Stimulated activated CD4-positive, alpha-beta T cell treated with anti-CD3 and anti-CD28 coated beads, TNF-alpha, amount 100 ng/mL, for 24 hours (primary cell): ENCODE measurements around the gene SLC30A1.
"Not testable (repeated sequence)": the region's sequence is repeated elsewhere in the genome, so short reads cannot be mapped to it uniquely, and the experiment has no call there.

Experiments
- DNase-seq, 3 experiments: peaks; one replicate each; pipeline ENCODE4 v3.0.0-alpha.2; 2020; ENCODE audit warnings: low read depth in 3 of 3

SLC30A1 gene

GRCh38 chr1:211583011-211583992 is 4.3 kb upstream of the SLC30A1 start:
- DNase-seq, result no peak

- no peak for DNase-seq
Measured at GRCh38 chr1:211581526-211581925, 2.6 kb upstream of the SLC30A1 start.

- DNase-seq, result no peak
Measured at GRCh38 chr1:211580303-211580687, 1.3 kb upstream of the SLC30A1 start.

- DNase-seq, result no peak
Measured at GRCh38 chr1:211579440-211580302, 710 bp upstream of the SLC30A1 start.

GRCh38 chr1:211577819-211578639 is 932 bp downstream of the SLC30A1 start:
- DNase-seq, result peak; percentile 45 to 70 (median 56)

- DNase-seq, result no peak
Measured at GRCh38 chr1:211577277-211577818, 1.6 kb downstream of the SLC30A1 start.

- DNase-seq, result no peak
Measured at GRCh38 chr1:211576717-211577116, 2.2 kb downstream of the SLC30A1 start.

GRCh38 chr1:211574705-211575104 is 4.3 kb downstream of the SLC30A1 start:
- no peak for DNase-seq

GRCh38 chr1:211571998-211572397 is 7.0 kb downstream of the SLC30A1 start:
- no peak for DNase-seq

GRCh38 chr1:211570378-211570777 is 8.6 kb downstream of the SLC30A1 start:
- not testable (repeated sequence) for DNase-seq

- DNase-seq, result no peak
Measured at GRCh38 chr1:211566431-211567025, 12.4 kb downstream of the SLC30A1 start.

- no peak for DNase-seq
Measured at GRCh38 chr1:211564084-211564483, 14.9 kb downstream of the SLC30A1 start.

- DNase-seq, result no peak
Measured at GRCh38 chr1:211559222-211560010, 19.5 kb downstream of the SLC30A1 start.

- no peak for DNase-seq
Measured at GRCh38 chr1:211557894-211558625, 20.9 kb downstream of the SLC30A1 start.

- DNase-seq, result no peak
Measured at GRCh38 chr1:211553549-211553948, 25.4 kb downstream of the SLC30A1 start.

GRCh38 chr1:211551638-211552460 is 27.1 kb downstream of the SLC30A1 start:
- DNase-seq, result no peak

- DNase-seq, result no peak
Measured at GRCh38 chr1:211549092-211549711, 29.8 kb downstream of the SLC30A1 start.
